Nephron progenitor cell (in vitro differentiated cells): ENCODE data around the gene TRPV2.

Experiments used
- DNase-seq: peaks from one replicate; pipeline ENCODE4 v3.0.0; 2021
- H3K27ac Mint-ChIP-seq: 2 replicates; pipeline ENCODE4 v1.8.0; 2021; ENCODE audit warnings: mild to moderate bottlenecking, moderate library complexity, mixed read lengths
- H3K27me3 Mint-ChIP-seq: 2 replicates; pipeline ENCODE4 v1.8.0; 2021; ENCODE audit warnings: mild to moderate bottlenecking, low read depth, mixed read lengths; ENCODE audit not compliant: poor library complexity
- H3K36me3 Mint-ChIP-seq: 2 replicates; pipeline ENCODE4 v1.8.0; 2021; ENCODE audit warnings: low read depth, mixed read lengths
- H3K4me1 Mint-ChIP-seq: 2 replicates; pipeline ENCODE4 v1.8.0; 2021; ENCODE audit warnings: mixed read lengths
- H3K4me3 Mint-ChIP-seq: 2 replicates; pipeline ENCODE4 v1.8.0; 2021; ENCODE audit warnings: mild to moderate bottlenecking, moderate library complexity, mixed read lengths
- H3K9me3 Mint-ChIP-seq: 2 replicates; pipeline ENCODE4 v1.8.0; 2021; ENCODE audit warnings: mild to moderate bottlenecking, moderate library complexity, mixed read lengths
- CTCF ChIP-seq: fragments of 200-600 bp; sonication (generic); IDR thresholded peaks from 2 replicates; pipeline ENCODE4 v1.5.0; 2021; ENCODE audit warnings: antibody characterized with exemption

The TRPV2 gene

GRCh38 chr17:16462070-16462864, 46.9 kb downstream of the TRPV2 start:
- H3K9me3 Mint-ChIP-seq, result no peaks in the 10 kb centered on the region
- no peak for TF ChIP-seq CTCF
- peaks cover 2% of the 10 kb centered on the region for H3K27me3 Mint-ChIP-seq
- H3K27ac Mint-ChIP-seq, result peak overlapping the region; percentile 31
- peaks cover 55% of the 10 kb centered on the region for H3K4me1 Mint-ChIP-seq
- no peak overlapping the region for H3K4me3 Mint-ChIP-seq
- DNase-seq, result no peak
- H3K36me3 Mint-ChIP-seq, result peaks cover 25% of the 10 kb centered on the region

GRCh38 chr17:16463358-16464302, 48.3 kb downstream of the TRPV2 start:
- Mint-ChIP-seq H3K9me3 (no peaks in the 10 kb centered on the region), H3K27me3 (peaks cover 6% of the 10 kb centered on the region), H3K4me3 (no peak overlapping the region), H3K36me3 (peaks cover 16% of the 10 kb centered on the region), H3K27ac (no peak overlapping the region), H3K4me1 (peaks cover 55% of the 10 kb centered on the region)
- DNase-seq, result no peak
- no peak for TF ChIP-seq CTCF

- Mint-ChIP-seq H3K36me3 (peaks cover 10% of the 10 kb centered on the region), H3K4me3 (no peak overlapping the region), H3K27me3 (peaks cover 6% of the 10 kb centered on the region), H3K27ac (no peak overlapping the region), H3K9me3 (no peaks in the 10 kb centered on the region), H3K4me1 (peaks cover 50% of the 10 kb centered on the region)
- TF ChIP-seq CTCF, result no peak
- no peak for DNase-seq
Observed at GRCh38 chr17:16464303-16465051, 49.1 kb downstream of the TRPV2 start.

- Mint-ChIP-seq H3K9me3 (no peaks in the 10 kb centered on the region), H3K27ac (no peak overlapping the region), H3K27me3 (peaks cover 6% of the 10 kb centered on the region), H3K4me1 (peaks cover 50% of the 10 kb centered on the region), H3K36me3 (peaks cover 10% of the 10 kb centered on the region), H3K4me3 (no peak overlapping the region)
- DNase-seq, result no peak
- no peak for TF ChIP-seq CTCF
Observed at GRCh38 chr17:16465052-16465312, 49.6 kb downstream of the TRPV2 start.

GRCh38 chr17:16465861-16466338, 50.5 kb downstream of the TRPV2 start:
- DNase-seq, result no peak
- no peak for TF ChIP-seq CTCF
- H3K27me3 Mint-ChIP-seq, result peaks cover 6% of the 10 kb centered on the region

More at GRCh38 chr17:16465861-16466338, 50.5 kb downstream of the TRPV2 start:
- peaks cover 51% of the 10 kb centered on the region for H3K4me1 Mint-ChIP-seq
- H3K4me3 Mint-ChIP-seq, result no peak overlapping the region
- H3K27ac Mint-ChIP-seq, result no peak overlapping the region
- H3K9me3 Mint-ChIP-seq, result no peaks in the 10 kb centered on the region
- H3K36me3 Mint-ChIP-seq, result peaks cover 7% of the 10 kb centered on the region
